Lung (tissue), 12 donors: Measurements from ENCODE around the gene SNX5. TPM values are rescaled to one million over a fixed set of nuclear protein-coding genes. Genes with fewer than 3 reads are reported as not detected.

ENCODE experiments used
- ATAC-seq: fragments of 200-7000 bp; cut with Tn5 transposase; one replicate; pipeline ENCODE4 v1.9.1; 2020; ENCODE audit warnings: moderate number of reproducible peaks; ENCODE audit not compliant: insufficient read depth, low FRiP score
- DNase-seq, 3 donors: peaks; one replicate each; pipeline ENCODE4 v3.0.0-alpha.2; 2013 to 2017
- H3K27ac ChIP-seq, 2 donors: one replicate each; pipeline ENCODE4 v1.5.1; 2013; ENCODE audit warnings: mild to moderate bottlenecking in 2 of 2, moderate library complexity in 2 of 2, control low read depth in 1 of 2, inconsistent platforms in 1 of 2, low read depth in 1 of 2, low read length in 1 of 2
- H3K27me3 ChIP-seq, 3 donors: one replicate each; pipeline ENCODE4 v1.5.1; 2013; ENCODE audit warnings: low read length in 2 of 3; ENCODE audit not compliant: control insufficient read depth in 3 of 3, insufficient read depth in 3 of 3
- H3K36me3 ChIP-seq, 4 donors: one replicate each; pipeline ENCODE4 v1.5.1; 2013; ENCODE audit warnings: low read length in 4 of 4, mild to moderate bottlenecking in 1 of 4, moderate library complexity in 1 of 4; ENCODE audit not compliant: control insufficient read depth in 4 of 4, insufficient read depth in 4 of 4
- H3K4me1 ChIP-seq, 5 donors: one replicate each; pipeline ENCODE4 v1.5.1; 2013; ENCODE audit warnings: low read length in 5 of 5, mild to moderate bottlenecking in 2 of 5, moderate library complexity in 1 of 5; ENCODE audit not compliant: control insufficient read depth in 5 of 5, insufficient read depth in 5 of 5
- H3K4me3 ChIP-seq: one replicate; pipeline ENCODE4 v1.5.1; 2013; ENCODE audit warnings: mild to moderate bottlenecking, control low read depth, moderate library complexity
- H3K9ac ChIP-seq, 2 donors: one replicate each; pipeline ENCODE4 v1.5.1; 2013; ENCODE audit warnings: low read length in 2 of 2, control low read depth in 1 of 2; ENCODE audit not compliant: insufficient read depth in 1 of 2
- H3K9me3 ChIP-seq, 4 donors: one replicate each; pipeline ENCODE4 v1.5.1; 2013; ENCODE audit warnings: low read length in 3 of 4, mild to moderate bottlenecking in 1 of 4, moderate library complexity in 1 of 4; ENCODE audit not compliant: control insufficient read depth in 4 of 4, insufficient read depth in 3 of 4
- WGBS, 2 donors: extraction: QIAGEN DNeasy Blood & Tissue Kit; methylation state at CpG; one replicate each; pipeline ENCODE4 v1.1.7; 2013; 5-methylcytosine and 5-hydroxymethylcytosine counted together
- polyA plus RNA-seq, 2 donors: library from polyadenylated mRNA; stranded (reverse); fragments of 200-250 nt; gene quantifications; one replicate each; pipeline ENCODE4 v1.2.1, GENCODE V29; 2013
- total RNA-seq, 2 donors: library from RNA; depleted of rRNA in 1 of 2; stranded (reverse); fragments of >200 nt in 1 of 2; gene quantifications; one replicate each; pipeline ENCODE4 v1.2.1, GENCODE V29; 2014 to 2021
- TF ChIP-seq, protein P1 (sequence below): IDR thresholded peaks from 2 replicates; pipeline ENCODE4 v1.5.1; 2012; ENCODE audit warnings: mild to moderate bottlenecking; ENCODE audit errors: control extremely low read depth, extremely low read depth
- donor health status: control.
- donor health status: control.
- donor health status: Bipolar disorder and iron deficiency.
- donor health status: healthy.
- donor health status: DM: yes; HTN: yes; CAD: no.

SNX5 gene
- total and polyA plus RNA-seq, 4 donors: 66.6 to 194 (median 86.7) TPM

DNA sequence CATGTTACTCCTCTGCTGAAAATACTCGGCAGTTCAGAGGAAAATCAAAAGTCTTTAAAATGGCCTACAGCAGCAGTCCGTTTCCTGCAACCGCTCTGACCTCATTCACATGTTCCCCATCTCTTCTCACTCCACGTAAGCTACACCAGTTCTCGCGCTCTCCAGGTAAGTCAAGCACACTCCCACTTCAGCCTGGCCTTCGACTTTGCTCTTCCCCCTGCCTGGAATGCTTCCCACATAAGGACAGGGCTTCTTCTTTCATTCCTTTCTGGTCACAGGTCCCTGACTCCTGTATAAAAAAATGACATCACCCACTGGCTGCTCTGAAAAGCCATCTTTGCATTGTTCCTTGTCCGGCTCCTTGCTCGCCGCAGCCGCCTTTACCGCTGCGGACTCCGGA is 42.9 kb upstream of the SNX5 start:
- 90 to 91% methylated on average over 14 of the region's 14 CpGs for WGBS, 2 donors
- TF ChIP-seq, protein P1, sequence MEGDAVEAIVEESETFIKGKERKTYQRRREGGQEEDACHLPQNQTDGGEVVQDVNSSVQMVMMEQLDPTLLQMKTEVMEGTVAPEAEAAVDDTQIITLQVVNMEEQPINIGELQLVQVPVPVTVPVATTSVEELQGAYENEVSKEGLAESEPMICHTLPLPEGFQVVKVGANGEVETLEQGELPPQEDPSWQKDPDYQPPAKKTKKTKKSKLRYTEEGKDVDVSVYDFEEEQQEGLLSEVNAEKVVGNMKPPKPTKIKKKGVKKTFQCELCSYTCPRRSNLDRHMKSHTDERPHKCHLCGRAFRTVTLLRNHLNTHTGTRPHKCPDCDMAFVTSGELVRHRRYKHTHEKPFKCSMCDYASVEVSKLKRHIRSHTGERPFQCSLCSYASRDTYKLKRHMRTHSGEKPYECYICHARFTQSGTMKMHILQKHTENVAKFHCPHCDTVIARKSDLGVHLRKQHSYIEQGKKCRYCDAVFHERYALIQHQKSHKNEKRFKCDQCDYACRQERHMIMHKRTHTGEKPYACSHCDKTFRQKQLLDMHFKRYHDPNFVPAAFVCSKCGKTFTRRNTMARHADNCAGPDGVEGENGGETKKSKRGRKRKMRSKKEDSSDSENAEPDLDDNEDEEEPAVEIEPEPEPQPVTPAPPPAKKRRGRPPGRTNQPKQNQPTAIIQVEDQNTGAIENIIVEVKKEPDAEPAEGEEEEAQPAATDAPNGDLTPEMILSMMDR: no peak
- Histone ChIP-seq H3K36me3 (no peaks in the 10 kb centered on the region), H3K4me1 (peaks cover 0 to 12% (median 0%) of the 10 kb centered on the region in 5 donors), H3K4me3 (no peak overlapping the region), H3K27me3 (no peaks in the 10 kb centered on the region), H3K9me3 (no peaks in the 10 kb centered on the region), H3K27ac (no peak overlapping the region), H3K9ac (no peak overlapping the region)
- no peak for DNase-seq
- ATAC-seq: no peak

DNA sequence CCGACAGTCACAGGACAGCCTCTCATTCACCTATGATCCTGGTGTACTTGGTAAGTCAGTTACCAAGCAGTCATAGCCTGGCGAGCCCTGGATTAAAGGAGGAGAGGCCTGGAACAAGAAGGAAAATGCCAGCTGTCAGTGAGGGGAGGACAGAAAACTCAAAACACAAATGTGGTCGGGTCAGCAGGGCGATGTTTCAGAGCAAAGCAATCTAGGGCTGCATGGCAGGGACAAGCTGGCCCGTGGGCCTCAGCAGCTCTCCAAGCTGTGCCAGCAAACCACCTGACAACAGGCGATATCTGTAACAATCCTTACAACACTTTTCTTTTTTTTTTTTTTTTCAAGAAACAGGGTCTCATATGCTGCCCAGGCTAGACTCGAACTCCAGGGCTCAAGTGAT is 40.5 kb upstream of the SNX5 start:
- ATAC-seq: no peak
- 83 to 89% methylated on average over 7 of the region's 7 CpGs for WGBS, 2 donors
- Histone ChIP-seq H3K27me3 (no peaks in the 10 kb centered on the region), H3K27ac (no peak overlapping the region), H3K4me3 (no peak overlapping the region), H3K9me3 (no peaks in the 10 kb centered on the region), H3K9ac (no peak overlapping the region), H3K36me3 (no peaks in the 10 kb centered on the region), H3K4me1 (peaks cover 0 to 20% (median 7%) of the 10 kb centered on the region in 5 donors)
- no peak for DNase-seq
- TF ChIP-seq, protein P1: no peak

DNA sequence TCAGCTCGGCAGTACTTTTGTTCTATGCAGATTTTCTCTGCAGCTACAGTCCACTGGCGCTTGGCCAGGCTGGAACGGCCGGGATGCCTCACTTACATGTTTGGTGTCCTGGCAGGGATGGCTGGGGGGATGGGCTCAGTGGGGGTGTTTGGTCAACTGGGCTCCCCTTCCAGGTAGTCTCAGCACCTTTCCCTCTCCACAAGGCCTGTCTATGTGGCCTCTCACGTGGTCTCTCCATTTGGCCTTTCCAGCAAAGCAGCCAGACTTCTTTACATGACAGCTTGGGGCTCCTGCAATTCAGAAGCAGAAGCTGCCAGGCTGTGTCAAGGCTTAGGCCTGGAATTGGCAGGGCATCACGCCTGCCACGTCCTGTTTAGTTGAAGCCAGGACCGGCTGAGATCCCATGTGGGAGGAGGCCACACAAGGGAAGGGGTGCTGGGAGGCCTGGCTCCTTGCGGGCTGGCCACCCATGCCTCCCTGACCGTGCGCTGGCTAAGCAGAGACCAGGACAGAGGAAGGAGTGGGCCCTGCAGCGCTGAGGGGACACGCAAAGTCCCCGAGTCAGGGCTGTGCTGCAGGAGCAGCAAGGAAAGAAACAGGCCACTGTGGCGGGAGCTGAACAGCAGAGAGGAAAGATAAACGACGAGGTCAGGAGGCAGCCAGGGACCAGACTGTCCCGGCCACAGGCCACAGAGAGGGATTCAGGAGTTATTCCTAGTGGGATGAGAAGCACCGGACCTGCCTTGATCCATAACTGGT is 39.1 kb upstream of the SNX5 start:
- no peak overlapping the region for H3K9ac ChIP-seq
- H3K4me3 ChIP-seq: no peak overlapping the region
- ATAC-seq (no peak), DNase-seq (peak; percentile 84 to 90 (median 88))
- H3K27ac ChIP-seq: no peak overlapping the region
- TF ChIP-seq, protein P1: no peak
- no peaks in the 10 kb centered on the region for H3K27me3 ChIP-seq
- H3K36me3 ChIP-seq: no peaks in the 10 kb centered on the region
- WGBS, 2 donors: 69 to 74% methylated on average over 19 of the region's 19 CpGs
- peaks cover 0 to 20% (median 7%) of the 10 kb centered on the region in 5 donors for H3K4me1 ChIP-seq
- no peaks in the 10 kb centered on the region for H3K9me3 ChIP-seq
